ENCODE results near the gene HS3ST6.
"Not testable (repeated sequence)": the region's sequence is repeated elsewhere in the genome, so short reads cannot be mapped to it uniquely, and the experiment has no call there.

The HS3ST6 gene

DNA sequence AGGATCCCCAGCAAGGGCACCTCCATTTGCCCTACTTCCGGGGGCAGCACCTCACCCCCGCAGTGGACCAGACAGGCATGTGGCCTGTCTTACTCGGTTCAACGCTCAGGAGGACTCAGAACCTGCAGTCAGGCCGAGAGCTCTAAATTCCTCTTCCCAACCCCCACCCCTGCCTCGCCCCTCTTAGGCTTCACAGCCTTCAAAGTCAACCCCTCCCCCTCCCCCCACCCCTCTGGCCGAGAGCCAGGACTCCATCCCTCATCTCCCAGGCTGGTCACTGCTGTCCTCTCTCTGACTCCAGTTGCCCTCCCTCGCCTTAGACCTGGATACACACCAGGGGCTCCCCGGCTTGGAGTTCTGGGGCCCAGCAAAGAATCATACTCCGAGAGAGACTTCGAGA lies 8.1 kb upstream of the HS3ST6 start:
- no peak for DNase-seq (ENCODE audit: low spot score)

DNA sequence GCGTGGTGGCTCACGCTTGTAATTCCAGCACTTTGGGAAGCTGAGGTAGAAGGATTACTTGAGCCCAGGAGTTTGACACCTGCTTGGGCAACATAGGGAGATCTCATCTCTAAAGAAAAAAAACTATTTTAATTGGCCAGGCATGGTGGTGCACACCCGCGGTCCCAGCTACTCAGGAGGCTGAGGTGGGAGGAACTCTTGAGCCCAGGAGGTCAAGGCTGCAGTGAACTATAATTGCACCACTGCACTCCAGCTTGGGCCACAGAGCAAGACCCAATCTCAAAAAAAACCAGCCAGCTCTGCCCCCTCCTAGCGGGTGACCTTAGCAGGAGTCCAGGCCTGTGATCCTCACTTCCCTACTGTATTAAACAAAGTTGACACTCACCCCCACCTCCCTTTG lies 5.9 kb upstream of the HS3ST6 start:
- DNase-seq (ENCODE audit: low spot score): no peak

DNA sequence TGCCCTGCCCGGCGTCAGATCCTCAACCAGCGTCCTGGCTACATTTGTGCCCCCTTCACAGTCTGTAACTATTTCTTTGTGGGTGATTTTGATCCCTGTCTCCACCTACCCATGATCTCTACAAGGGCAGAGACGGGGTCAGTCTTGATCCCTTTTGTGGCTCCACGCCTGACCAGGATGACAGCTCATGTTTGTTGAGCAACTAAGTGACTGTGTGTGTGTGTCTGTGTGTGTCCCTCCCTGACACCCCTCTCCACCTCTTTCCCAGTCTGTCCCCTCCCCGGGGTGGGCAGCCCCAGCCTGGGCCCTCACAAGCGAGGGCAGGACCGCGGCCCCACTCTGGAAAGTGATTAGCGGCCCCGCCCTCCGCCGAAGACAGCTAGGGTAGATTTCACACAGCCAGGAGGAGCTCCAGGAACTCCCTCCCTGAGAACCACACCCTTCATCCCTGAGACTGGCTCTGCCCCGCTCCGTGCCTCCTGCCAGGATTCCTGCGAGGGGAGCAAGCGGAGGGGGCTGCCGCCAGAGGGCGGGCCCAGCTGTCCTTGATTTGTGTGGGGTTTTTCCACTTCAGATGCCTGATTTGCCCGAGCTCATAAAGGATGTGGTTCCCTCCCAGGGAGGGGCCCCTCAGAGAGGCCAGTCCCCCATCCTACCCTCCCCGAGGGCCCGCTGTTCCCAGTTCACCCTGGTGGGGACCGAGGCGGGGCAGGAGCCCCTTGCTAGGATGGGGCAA lies 5.3 kb upstream of the HS3ST6 start:
- peak; percentile 69 for DNase-seq (ENCODE audit: low spot score)

DNA sequence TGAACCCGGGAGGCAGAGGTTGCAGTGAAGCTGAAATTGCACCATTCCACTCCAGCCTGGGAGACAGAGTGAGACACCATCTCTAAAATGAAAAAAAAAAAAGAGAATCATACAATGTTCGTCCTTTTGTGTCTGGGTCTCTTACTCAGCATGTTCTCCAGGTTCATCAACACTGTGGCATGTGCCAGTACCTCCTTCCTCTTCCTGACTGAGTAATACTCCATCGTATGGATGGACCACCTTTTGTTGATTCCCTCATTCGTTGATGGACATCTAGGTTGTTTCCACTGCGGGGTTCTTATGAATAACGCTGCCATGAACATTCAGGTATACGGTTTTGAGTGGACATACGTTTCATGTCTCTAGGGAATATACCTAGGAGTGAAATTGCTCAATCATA lies 4.1 kb upstream of the HS3ST6 start:
- DNase-seq (ENCODE audit: low spot score): no peak

DNA sequence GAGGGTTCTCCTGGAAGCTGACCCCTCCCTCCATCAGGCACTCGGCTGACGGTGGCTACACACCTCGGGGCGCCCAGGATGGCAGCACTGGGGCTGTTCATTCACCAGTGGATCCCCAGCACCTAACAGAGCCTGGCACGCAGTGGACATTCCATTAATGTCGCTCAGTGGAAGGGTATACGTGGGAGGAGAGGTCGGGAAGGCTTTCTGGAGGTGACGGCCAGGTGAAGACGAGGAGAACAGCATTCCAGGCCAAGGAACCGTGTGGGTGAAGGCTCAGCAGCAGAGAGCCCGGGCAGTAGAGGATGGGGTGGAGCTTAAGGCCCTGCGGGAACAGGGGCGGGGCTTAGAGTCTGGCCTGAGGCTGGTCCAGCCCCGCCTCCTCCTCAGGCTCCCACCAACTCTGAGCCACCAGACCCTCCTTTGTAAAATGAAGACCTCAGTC lies 2.5 kb upstream of the HS3ST6 start:
- no peak for DNase-seq (ENCODE audit: low spot score)

DNA sequence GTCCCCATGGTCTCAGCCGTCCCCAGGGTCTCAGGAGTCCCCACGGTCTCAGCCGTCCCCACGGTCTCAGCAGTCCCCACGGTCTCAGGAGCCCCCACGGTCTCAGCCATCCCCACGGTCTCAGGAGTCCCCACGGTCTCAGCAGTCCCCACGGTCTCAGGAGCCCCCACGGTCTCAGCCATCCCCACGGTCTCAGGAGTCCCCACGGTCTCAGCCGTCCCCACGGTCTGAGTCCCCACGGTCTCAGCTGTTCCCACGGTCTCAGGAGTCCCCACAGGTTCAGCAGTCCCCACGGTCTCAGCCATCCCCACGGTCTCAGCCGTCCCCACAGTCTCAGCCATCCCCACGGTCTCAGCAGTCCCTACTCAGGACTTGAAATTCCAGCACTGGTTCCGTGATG lies 1.9 kb upstream of the HS3ST6 start:
- DNase-seq (ENCODE audit: low spot score): not testable (repeated sequence)

DNA sequence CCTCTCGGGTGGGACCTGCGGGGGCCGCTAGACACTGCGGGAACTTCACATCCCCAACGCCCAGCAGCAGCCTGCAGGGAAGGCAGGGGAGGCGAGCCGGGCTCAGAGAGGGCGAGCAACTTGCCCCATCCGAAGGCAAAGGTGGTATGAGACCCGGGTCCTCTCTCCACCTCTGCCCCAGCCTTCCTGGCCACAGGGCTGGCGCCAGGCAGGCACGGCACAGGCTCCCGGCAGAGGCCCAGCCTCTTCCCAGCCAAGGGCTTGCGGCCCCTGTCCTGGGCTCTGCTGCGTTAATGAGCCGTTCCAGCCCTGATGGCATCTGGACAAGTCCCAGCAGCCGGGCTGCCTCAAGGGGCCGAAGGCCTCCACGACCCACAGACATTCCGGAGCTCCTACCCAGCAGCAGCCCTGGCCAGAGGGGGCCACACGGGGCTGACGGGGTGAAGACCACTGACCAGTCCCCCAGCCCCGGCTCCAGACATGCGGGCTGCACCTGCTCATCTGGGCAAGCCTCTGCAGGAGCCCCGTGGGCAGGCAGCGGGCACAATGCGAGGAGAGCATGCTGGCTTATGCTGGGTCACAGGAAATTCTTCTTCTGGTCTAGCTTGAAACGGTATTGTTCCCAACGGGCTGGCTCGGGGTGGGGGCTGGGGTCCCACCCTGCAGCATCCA lies 1.2 kb upstream of the HS3ST6 start:
- DNase-seq (ENCODE audit: low spot score): no peak

DNA sequence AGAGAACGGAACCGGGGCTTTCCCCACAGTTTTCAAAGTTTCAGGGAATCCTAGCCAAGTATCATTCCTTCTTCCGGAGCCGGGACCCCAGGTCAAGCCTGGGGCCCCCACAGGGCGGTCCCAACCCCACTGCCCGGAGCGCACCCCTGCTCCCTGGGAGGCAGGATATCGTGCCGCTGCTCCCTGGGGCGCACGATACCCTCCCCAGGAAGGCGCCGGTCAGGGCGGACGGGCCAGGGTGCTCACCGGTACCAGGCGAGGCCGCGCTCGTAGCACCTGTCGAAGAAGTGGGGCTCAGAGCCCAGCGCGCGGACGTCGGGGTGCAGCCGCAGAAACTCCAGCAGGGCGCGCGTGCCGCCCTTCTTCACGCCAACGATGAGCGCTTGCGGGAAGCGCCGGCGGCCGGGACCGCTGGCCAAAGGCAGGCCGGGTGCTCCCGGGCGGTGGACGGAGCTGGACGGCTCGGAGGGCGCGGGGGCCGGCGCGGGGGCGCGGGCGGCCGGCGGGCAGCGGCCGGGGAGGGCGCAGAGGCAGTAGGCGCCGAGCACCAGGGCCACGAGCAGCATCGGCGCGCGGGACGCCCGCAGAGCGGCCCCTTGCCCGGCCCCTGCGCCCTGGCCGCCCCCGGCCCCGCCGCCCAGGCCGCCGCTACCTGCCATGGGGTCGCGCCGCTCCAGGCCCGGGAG lies 407 bp downstream of the HS3ST6 start:
- DNase-seq (ENCODE audit: low spot score): no peak

DNA sequence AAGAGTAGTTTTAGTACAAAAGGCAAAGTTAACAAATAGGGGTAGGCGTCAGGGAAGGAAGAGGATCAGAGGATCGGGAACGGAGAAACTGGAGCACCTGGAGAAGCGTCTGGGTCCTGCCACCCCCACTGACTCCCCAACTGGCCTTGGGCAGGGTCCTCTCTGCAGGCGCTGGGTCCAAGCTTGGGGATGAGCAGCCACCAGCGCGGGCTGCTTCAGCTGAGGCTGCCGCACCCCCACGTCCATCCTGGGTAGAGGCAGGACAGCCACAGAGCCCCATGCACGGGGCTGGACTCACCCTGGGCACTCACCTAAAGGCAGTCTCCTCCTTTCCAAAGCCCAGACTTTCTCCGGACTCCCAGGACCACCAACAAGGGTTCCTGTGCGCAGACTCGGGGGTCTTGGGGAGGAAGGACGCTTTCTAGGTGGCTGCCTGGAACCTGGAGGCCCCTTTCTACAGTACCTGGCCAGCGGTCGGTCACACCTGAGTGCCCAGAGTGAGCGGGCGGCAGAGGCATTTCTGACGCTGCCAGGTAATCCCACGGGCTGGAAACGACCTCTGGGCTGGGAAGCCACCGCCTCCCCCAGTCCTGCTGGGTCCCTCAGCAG lies 1.1 kb downstream of the HS3ST6 start:
- no peak for DNase-seq (ENCODE audit: low spot score)

DNA sequence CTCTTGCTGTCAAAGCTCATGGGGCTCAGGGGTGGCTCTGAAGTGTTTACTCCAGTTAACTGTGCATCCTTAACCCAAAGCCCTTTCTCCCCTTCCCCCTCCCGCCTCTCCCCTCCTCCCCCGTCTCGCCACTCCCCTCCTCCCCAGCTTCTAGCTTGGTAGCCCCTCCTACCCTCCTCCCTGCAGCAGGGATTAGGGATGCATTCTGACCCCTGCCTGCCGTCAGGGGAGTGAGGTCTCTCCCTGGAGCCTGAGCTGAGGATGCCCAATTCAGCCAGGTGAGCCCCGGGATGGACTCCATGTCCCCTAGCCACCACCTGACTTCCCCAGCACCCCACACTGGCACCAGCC lies 1.6 kb downstream of the HS3ST6 start:
- no peak for DNase-seq (ENCODE audit: low spot score)

DNA sequence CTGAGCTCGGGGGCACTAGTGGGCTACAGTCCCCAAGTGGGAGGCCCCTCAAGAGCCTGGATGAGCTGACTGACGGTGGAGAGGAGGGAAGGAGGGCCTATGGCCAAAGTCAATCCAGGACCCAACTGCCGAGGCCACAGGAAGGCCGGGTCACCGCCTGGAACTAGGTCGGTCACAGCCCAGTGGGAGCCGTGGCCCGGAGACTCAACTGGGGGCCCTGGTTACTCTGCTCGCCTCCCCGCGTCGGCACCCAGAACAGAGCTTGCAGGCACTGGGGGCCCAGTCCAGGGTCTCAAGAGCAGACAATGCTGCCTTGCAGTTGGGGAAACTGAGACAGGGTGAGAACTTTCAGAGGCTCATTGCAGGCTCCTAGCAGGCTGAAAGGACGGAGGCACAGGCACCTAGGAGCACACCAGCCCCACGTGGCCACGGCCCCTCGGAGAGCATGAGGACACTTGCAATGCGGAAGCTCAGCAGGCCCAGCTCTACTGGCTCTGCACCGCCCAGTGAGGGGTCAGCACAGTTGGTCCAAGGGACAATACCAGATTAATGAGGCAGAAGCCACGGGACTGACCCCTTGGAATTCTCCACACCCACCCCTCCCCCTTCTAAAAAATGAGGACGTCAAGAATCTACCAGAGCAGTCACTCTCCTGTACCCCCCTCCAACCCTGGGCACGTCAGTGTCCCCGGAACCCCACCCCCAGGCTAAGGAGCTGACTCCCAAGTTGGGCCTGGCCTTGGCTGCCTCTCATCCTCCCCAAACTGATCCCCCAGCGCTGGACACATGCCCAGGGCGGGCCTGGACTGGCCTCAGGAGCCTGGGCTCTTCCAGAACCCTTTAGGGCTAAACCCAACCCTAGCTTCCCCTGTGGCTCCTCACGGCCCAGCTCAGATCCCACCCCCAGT lies 2.2 kb downstream of the HS3ST6 start:
- no peak for DNase-seq (ENCODE audit: low spot score)

DNA sequence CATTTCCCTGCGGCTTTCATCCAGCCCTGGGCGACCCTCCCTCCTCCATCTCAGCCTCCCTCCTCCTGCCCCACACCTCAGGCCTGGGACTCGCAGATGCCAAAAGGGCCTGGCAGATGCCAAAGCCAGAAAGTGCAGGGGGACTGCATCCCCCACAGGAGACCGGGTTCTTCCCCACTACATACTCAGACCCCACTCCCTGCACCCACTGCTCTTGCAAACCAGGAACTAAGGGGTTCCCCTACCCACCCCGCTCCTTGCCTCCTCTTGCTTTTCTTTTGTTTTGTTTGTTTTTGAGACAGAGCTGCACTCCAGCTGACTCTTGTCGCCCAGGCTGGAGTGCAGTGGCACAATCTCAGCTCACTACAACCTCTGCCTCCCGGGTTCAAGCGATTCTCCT lies 3.2 kb downstream of the HS3ST6 start:
- no peak for DNase-seq (ENCODE audit: low spot score)

DNA sequence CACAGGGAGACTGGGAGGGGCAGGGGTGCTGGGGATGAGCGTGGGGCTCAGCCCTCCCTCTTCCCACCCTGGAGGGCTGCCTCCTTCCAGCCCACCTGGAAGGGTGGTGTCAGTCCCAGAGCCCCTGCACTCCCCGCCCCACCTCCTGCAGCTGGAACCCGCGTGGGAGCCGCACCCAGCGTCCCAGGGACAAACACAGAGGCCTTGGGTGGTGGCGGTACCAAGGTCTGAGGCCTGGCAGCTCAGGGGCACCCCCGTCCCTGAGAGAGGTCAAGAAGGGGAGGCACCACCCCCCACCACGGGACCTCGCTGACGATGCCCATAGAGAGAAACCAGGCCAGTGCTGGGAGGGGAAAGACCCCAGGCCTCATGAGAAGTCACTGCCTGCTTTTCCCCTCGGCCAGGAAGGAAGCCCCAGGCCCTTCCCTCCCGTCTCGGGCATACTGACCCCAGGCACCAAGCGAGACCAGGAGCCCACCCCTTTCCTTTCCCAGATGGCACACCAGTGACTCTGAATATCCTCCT lies 4.1 kb downstream of the HS3ST6 start:
- DNase-seq (ENCODE audit: low spot score): no peak

DNA sequence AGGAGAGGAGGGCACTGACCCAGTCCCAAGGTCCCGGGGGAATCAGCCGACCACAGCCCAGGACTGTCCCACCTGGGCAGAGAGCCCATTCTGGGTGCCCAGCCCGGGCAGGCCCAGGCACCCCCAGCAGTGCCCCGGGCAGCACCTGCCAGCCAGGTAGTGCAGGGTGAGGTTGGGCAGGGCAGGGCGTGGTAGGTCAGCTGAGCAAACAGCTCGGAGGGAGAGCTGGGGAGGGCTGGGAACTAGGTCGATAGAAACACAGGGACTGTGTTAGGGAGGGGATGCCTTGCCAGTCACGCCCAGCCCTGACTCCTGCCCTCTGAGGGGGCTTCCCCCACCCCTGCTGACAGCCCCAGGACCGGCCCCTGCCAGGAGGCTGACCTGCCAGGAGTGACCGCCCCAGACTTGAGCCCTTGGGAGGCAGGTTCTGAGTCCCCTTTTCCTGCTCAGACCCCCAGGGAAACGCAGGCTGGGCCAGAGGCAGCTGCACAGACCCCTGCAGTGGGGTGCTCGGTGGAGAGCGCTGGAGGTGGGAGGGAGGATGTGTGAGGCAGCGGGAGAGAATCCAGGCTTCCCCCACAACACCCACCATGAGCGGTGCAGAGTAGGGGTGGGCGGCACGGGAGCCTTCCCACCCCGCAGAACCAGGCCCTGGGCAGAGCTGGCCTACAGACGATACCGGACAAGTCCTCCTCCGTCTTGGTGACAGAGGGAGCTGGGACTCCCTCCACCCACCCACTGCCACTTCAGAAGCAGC lies 4.7 kb downstream of the HS3ST6 start:
- no peak for DNase-seq (ENCODE audit: low spot score)

DNA sequence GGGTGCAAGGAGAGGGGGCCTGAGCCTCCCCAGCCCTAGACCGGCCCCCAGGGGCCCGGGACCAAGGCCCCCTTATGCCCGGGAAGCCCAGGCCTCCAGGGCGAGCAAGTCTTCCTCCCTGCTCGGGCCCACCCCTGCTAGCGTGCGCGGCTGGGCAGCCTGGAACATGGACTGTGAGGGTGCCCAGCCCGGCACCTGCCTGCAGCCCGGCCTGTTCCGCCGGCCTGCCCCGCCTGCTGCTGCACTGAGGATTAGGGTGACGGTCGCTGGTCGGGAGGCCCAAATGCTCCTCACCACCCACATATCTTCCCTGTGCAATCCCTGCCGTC lies 6.0 kb downstream of the HS3ST6 start:
- DNase-seq (ENCODE audit: low spot score): no peak

DNA sequence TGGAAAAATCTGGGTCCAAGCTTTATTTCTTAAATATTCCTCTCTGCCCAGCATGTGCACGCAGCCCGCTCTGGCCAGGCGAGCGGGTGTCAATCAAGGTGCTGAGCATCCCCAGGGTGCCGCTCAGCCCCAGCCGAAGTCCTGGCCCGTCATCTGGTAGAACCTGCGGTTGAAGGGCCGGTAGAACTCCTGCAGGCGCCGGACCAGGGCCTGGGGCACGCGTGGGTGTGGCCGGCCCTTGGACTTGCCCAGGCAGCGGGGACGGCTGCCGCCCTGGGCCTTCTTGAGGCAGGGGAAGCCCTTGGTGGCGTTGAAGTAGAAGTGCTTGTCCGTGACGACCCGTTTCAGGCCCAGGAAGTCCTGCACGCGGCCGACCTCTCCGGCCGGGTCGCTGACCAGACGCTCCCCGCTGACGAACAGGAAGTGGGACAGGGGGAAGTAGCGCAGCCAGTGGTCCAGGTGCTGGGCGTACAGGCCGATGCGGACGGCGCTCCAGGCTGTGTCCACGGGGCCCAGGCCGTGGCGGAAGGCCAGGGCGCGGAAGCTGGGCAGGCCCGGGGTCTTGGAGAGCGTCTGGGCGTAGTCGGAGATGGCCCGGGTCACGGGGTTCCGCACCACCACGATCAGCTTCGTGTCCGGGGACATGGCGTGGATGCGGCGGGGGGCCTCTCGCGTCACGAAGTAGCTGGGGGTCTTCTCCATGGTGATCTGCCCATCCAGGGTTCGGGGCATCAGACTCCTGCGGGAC lies 6.6 kb downstream of the HS3ST6 start:
- no peak for DNase-seq (ENCODE audit: low spot score)

DNA sequence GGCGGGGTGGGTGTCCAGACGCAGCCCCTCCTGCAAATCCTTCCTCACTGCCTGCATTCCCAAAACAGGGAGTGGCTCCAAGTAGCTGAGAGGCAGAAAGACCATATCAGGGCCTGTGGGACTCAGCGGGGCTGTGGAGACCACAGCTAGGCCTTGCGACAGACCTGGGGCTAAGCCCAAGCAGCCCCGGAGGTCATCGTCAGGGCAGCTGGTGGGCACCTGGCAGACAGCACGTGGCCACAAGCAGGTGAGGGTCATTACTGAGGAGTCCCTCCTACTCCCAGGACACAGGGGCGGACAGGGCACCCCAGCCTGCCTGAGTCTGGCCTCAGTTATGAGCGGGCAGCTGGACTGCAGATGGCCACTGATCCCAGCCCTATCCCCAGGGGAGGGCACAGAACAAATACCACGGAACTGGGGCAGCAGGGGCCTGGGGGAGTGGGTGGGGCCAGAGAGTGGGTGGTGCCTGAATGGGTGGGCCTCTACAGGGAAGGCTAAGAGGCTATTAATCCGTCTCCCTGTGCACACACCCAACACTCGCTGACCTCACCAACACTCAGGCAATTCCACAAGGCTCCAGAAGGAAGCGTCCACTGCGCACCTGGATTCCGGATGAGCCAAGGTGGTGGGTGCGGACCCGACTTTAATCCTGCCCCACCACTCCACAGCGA lies 8.5 kb downstream of the HS3ST6 start:
- no peak for DNase-seq (ENCODE audit: low spot score)

DNA sequence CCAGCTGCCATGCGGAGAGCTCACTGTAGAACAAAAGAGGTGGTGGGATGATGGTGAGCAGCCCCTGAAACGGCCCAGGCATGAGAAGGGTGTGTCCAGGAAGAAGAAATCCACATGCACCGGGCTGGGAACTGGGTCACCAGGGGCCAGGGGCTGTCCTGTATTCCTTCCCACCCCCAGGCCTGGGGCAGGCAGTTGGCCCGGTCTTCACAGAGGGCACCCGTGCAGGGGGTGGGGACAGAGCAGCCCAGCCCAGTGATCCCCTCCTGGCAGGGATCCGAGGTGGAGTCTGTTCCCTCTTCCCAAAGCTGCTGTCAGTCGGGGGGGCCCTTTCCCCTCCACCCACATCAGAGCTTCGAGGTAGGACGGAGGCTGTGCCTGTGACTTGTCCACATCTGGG lies 9.2 kb downstream of the HS3ST6 start:
- no peak for DNase-seq (ENCODE audit: low spot score)

DNA sequence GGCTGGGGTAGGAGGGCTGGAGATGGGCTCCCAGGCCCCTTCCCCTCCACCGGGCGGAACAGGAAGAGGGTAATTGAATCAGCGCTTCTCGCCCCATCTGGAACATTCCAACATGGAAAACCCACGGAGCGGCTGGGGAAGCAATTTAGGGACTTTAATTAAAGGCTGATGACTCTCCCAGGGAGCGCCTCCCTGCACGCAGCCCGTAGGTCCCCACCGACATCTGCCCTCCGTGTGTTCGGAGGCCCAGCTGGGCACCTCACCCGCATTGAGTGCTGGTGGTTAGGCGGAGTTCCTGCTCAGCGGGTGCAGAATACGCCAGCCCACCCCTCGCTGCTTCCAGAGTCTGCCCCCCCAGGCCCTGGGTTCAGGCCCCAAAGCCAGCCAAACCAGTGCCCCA lies 10.0 kb downstream of the HS3ST6 start:
- DNase-seq (ENCODE audit: low spot score): no peak

All from AG08395 (cell line).